Measurements from ENCODE around the gene ATXN10. TPM values are rescaled to one million over a fixed set of nuclear protein-coding genes. Genes with fewer than 3 reads are reported as not detected.

ATXN10 gene
- total and polyA plus RNA-seq, 2 experiments from 2014 or later: 99.0 to 163 TPM

- no peak for TF ChIP-seq REST (IDR thresholded peaks at IDR 0.05; ENCODE audit: unreplicated experiment)
Observed at GRCh38 chr22:45650721-45651120, 20.9 kb upstream of the ATXN10 start (continued).

- Mint-ChIP-seq H3K27me3 (ENCODE audit: insufficient read depth, low read depth, poor library complexity) (peaks cover 5% of the 10 kb centered on the region), H3K4me3 (no peak overlapping the region), H3K9me3 (no peaks in the 10 kb centered on the region; the same call in 2 of the 3 replicates), H3K27ac (no peak overlapping the region), H3K36me3 (ENCODE audit: low read depth) (no peaks in the 10 kb centered on the region; the same call in 2 of the 3 replicates), H3K4me1 (no peaks in the 10 kb centered on the region)
- DNase-seq (ENCODE audit: low spot score): no peak
- Histone ChIP-seq H3K4me1 (ENCODE audit: insufficient read depth) (no peaks in the 10 kb centered on the region), H3K9me2 (ENCODE audit: insufficient read depth) (no peaks in the 10 kb centered on the region), H3F3A (replicated peaks; ENCODE audit: low read depth) (no peaks in the 10 kb centered on the region), H4K20me1 (replicated peaks; ENCODE audit: insufficient read depth) (no peaks in the 10 kb centered on the region), H2AFZ (no peak overlapping the region), H3K27ac (ENCODE audit: low read depth) (no peak overlapping the region), H3K36me3 (ENCODE audit: insufficient read depth) (no peaks in the 10 kb centered on the region), H3K79me2 (replicated peaks; ENCODE audit: insufficient read depth) (no peaks in the 10 kb centered on the region), H3K4me3 (no peak overlapping the region), H3K27me3 (ENCODE audit: insufficient read depth) (no peaks in the 10 kb centered on the region), H3K4me2 (no peak overlapping the region)
- no peak for ATAC-seq
- TF ChIP-seq POLR2AphosphoS5 (IDR thresholded peaks at IDR 0.05; ENCODE audit: low read depth) (no peak), EZH2 (IDR thresholded peaks at IDR 0.05; ENCODE audit: low read depth, unreplicated experiment) (no peak)
Observed at GRCh38 chr22:45651931-45652528, 19.6 kb upstream of the ATXN10 start.

- H3K4me3 Mint-ChIP-seq: no peak overlapping the region
- no peak for DNase-seq (ENCODE audit: low spot score)
- no peaks in the 10 kb centered on the region; the same call in 2 of the 3 replicates for H3K9me3 Mint-ChIP-seq
- H3K27ac ChIP-seq (ENCODE audit: low read depth): no peak overlapping the region
- H3K27me3 Mint-ChIP-seq (ENCODE audit: insufficient read depth, low read depth, poor library complexity): peaks cover 4% of the 10 kb centered on the region
- H3K4me1 ChIP-seq (ENCODE audit: insufficient read depth): no peaks in the 10 kb centered on the region
- no peak for ATAC-seq
- no peak overlapping the region for H2AFZ ChIP-seq
- no peak overlapping the region for H3K27ac Mint-ChIP-seq
- H3K36me3 ChIP-seq (ENCODE audit: insufficient read depth): no peaks in the 10 kb centered on the region
- TF ChIP-seq ZNF331 (CRISPR knock-in tag; IDR thresholded peaks at IDR 0.05; ENCODE audit: low read depth) (no peak), ZNF462 (CRISPR knock-in tag; IDR thresholded peaks at IDR 0.05) (no peak)
- H3F3A ChIP-seq (replicated peaks; ENCODE audit: low read depth): no peaks in the 10 kb centered on the region
- no peaks in the 10 kb centered on the region for H4K20me1 ChIP-seq (replicated peaks; ENCODE audit: insufficient read depth)
- no peak overlapping the region for H3K4me2 ChIP-seq
- no peak overlapping the region for H3K4me3 ChIP-seq
- H3K9me2 ChIP-seq (ENCODE audit: insufficient read depth): no peaks in the 10 kb centered on the region
- no peaks in the 10 kb centered on the region for H3K4me1 Mint-ChIP-seq
- no peaks in the 10 kb centered on the region for H3K79me2 ChIP-seq (replicated peaks; ENCODE audit: insufficient read depth)
- no peaks in the 10 kb centered on the region for H3K36me3 Mint-ChIP-seq (ENCODE audit: low read depth)
- H3K27me3 ChIP-seq (ENCODE audit: insufficient read depth): no peaks in the 10 kb centered on the region
Observed at GRCh38 chr22:45656577-45656976, 15.1 kb upstream of the ATXN10 start.

All from GM23338 (cell line).